LNCAP (cell line): ENCODE results near the gene TIMM9.

Experiments
- TF ChIP-seq, protein P1 (sequence below): fragments of 450-650 bp; IDR thresholded peaks from 2 replicates; pipeline ENCODE4 v1.5.1; 2017; ENCODE audit warnings: mild to moderate bottlenecking

Gene TIMM9

DNA sequence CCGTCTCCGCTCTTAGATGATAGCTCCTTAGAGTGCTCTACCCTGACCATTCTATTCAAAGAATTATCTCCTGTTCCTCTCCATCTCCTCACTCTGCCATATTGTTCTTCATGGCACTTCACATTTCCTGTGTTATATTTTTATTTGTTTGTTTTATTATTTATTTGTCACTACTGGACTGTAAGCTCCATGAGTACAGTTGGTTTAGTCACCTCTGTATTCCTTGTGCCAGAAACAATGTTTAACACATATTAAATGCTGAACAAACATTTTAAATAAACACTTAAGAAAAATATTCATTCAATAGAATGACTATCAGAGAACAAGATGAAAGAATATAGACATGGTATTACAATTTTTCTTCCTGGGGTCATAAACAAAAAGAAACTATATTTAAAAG lies 35.8 kb upstream of the TIMM9 start:
- TF ChIP-seq, protein P1, sequence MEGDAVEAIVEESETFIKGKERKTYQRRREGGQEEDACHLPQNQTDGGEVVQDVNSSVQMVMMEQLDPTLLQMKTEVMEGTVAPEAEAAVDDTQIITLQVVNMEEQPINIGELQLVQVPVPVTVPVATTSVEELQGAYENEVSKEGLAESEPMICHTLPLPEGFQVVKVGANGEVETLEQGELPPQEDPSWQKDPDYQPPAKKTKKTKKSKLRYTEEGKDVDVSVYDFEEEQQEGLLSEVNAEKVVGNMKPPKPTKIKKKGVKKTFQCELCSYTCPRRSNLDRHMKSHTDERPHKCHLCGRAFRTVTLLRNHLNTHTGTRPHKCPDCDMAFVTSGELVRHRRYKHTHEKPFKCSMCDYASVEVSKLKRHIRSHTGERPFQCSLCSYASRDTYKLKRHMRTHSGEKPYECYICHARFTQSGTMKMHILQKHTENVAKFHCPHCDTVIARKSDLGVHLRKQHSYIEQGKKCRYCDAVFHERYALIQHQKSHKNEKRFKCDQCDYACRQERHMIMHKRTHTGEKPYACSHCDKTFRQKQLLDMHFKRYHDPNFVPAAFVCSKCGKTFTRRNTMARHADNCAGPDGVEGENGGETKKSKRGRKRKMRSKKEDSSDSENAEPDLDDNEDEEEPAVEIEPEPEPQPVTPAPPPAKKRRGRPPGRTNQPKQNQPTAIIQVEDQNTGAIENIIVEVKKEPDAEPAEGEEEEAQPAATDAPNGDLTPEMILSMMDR: no peak

DNA sequence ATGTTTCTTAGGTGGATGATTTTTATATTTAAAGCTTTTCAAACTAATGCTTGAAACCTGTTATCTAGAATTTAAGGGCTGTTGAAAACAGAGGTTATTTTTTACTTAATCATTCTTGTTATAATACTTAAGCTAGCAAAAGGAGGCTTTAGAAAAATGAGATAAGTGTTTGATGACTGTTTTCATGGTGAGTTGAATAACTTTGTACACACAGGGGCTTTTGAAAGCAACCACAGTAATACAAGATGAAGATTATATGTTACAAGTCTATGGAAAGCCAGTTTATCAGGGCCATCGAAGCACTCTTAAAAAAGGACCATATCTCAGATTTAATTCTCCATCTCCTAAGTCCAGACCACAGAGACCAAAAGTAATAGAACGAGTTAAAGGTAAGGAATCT lies 33.4 kb upstream of the TIMM9 start:
- TF ChIP-seq, protein P1: no peak

- TF ChIP-seq, protein P1: no peak
These were observed 28.4 kb upstream of the TIMM9 start for GRCh38 chr14:58455593-58456265.

GRCh38 chr14:58444627-58445026 lies 17.3 kb upstream of the TIMM9 start:
- TF ChIP-seq, protein P1: no peak

DNA sequence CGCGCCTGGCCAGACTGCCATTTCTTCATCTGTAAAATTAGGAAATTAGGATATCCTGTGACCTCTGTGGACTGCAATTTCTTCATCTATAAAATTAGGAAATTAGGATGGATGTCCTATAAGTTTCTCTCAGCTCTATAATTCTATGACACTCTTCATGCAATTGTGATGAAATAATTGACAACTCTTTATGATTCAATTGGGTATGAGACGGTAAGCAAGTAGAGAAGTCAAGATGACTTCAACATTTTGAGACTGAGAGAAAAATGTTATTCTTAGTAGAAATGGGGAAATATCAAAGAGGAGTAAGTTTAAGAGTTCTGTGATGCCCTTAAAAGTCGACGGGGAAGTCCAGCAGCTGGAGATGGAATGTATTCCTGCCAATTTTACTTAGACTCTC lies 12.1 kb upstream of the TIMM9 start:
- TF ChIP-seq, protein P1: no peak

DNA sequence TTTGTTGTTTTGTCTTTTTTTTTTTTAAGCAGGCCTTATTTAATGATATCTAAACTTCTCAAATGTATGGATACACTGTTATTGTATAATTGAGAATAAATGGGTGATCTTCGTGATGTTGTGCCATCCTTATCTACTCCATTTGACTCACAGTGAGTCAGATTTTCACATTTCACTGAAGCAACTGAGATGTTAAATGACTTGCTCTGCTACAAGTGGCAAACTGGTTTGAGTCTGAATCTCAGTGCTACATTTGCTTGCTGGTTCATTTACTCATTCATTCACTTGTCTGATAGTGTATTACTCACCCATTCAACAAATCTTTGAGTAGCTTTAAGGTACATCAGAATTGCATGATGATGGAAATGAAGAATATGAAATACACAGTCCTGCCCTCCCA lies 2.8 kb upstream of the TIMM9 start:
- TF ChIP-seq, protein P1: no peak

DNA sequence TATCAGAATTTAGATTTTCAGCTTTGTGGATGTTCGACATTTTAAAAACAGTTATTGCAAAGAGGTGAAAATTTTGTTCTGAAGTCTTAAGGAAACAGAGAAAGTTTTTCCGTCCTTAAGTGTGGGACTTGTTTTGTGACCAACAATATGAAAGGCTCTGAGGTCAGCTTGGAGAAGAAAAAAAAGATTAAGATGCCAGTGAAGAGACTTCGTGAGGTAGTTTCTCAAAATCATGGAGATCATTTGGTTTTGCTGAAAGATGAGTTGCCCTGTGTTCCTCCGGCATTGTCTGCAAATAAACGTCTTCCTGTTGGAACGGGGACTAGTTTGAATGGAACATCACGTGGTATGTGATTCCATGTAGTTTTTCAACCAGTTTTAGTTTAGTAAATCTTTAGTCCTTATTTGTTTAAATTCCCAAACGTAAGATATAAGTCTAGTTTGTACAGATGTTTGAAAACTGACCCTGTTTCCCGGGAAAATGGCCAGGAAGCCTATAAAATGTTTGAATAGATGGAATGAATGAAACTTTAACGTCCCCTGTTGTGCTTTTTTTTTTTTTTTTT lies 870 bp upstream of the TIMM9 start:
- TF ChIP-seq, protein P1: no peak
